ENCODE measurements around the gene S100Z. TPM values are rescaled to one million over a fixed set of nuclear protein-coding genes. Genes with fewer than 3 reads are reported as not detected.

The S100Z gene
- total and polyA plus RNA-seq, 2 donors (not counting 1 experiment from before 2014, with no cell fraction given) = 1.0 to 2.4 TPM

GRCh38 chr5:76831110-76831452, 18.7 kb upstream of the S100Z start:
- Histone ChIP-seq H3K36me3 (replicated peaks in 1 of 2; ENCODE audit: control extremely low read depth in 1 of 2, control insufficient read depth in 1 of 2, extremely low read depth in 1 of 2, insufficient read depth in 2 of 2, low read length in 1 of 2) (no peaks in the 10 kb centered on the region), H3K4me1 (ENCODE audit: control insufficient read depth in 2 of 2, insufficient read depth in 2 of 2, low read length in 2 of 2) (no peaks in the 10 kb centered on the region), H3K79me2 (ENCODE audit: control insufficient read depth, insufficient read depth, low read length) (no peaks in the 10 kb centered on the region), H3K27ac (ENCODE audit: low read length in 2 of 2) (no peak overlapping the region), H3K4me2 (replicated peaks; ENCODE audit: low read depth, low read length, poor library complexity, severe bottlenecking) (no peak overlapping the region), H3K9me3 (ENCODE audit: control extremely low read depth in 1 of 3, control insufficient read depth in 2 of 3, insufficient read depth in 1 of 3, low read length in 2 of 3) (no peaks in the 10 kb centered on the region), H3K27me3 (replicated peaks in 1 of 4; ENCODE audit: control extremely low read depth in 1 of 4, control insufficient read depth in 3 of 4, insufficient read depth in 4 of 4, low read length in 3 of 4) (no peaks in the 10 kb centered on the region), H4K20me1 (ENCODE audit: control insufficient read depth, insufficient read depth, low read length, poor library complexity, severe bottlenecking) (no peaks in the 10 kb centered on the region), H2AFZ (ENCODE audit: insufficient read depth, low read depth, low read length, poor library complexity, severe bottlenecking) (no peak overlapping the region), H3K4me3 (ENCODE audit: control extremely low read depth in 1 of 5, extremely low read depth in 1 of 5, insufficient read depth in 1 of 5, low read depth in 2 of 5, low read length in 4 of 5) (no peak overlapping the region), H3K9ac (ENCODE audit: low read length) (no peak overlapping the region)
- no peak for TF ChIP-seq EZH2 (IDR thresholded peaks at IDR 0.05; ENCODE audit: borderline replicate concordance, insufficient read depth, low read depth, low read length, poor library complexity, severe bottlenecking)
- TF ChIP-seq CTCF (IDR thresholded peaks at IDR 0.05) = no peak
- 33% methylated on average over 1 of the region's 2 CpGs for WGBS (ENCODE audit: insufficient coverage)
- H3K9me3 Mint-ChIP-seq (ENCODE audit: insufficient read depth) = no peaks in the 10 kb centered on the region
- H3K4me1 Mint-ChIP-seq = no peaks in the 10 kb centered on the region
- POLR2A ChIA-PET = no interaction called here
- DNase-seq (no peak), ATAC-seq (ENCODE audit: low read depth) (no peak)
- H3K4me3 Mint-ChIP-seq = no peak overlapping the region
- H3K27ac Mint-ChIP-seq = no peak overlapping the region
- CTCF ChIA-PET = no interaction called here
- no peaks in the 10 kb centered on the region for H3K27me3 Mint-ChIP-seq
- intact Hi-C loops (cut with micrococcal nuclease) = no loop called here

GRCh38 chr5:76836181-76836580, 13.6 kb upstream of the S100Z start:
- Histone ChIP-seq H3K27me3 (replicated peaks in 1 of 4; ENCODE audit: control extremely low read depth in 1 of 4, control insufficient read depth in 3 of 4, insufficient read depth in 4 of 4, low read length in 3 of 4) (no peaks in the 10 kb centered on the region), H3K36me3 (replicated peaks in 1 of 2; ENCODE audit: control extremely low read depth in 1 of 2, control insufficient read depth in 1 of 2, extremely low read depth in 1 of 2, insufficient read depth in 2 of 2, low read length in 1 of 2) (no peaks in the 10 kb centered on the region), H3K79me2 (ENCODE audit: control insufficient read depth, insufficient read depth, low read length) (no peaks in the 10 kb centered on the region), H3K27ac (ENCODE audit: low read length in 2 of 2) (no peak overlapping the region), H3K9ac (ENCODE audit: low read length) (no peak overlapping the region), H2AFZ (ENCODE audit: insufficient read depth, low read depth, low read length, poor library complexity, severe bottlenecking) (no peak overlapping the region), H3K9me3 (ENCODE audit: control extremely low read depth in 1 of 3, control insufficient read depth in 2 of 3, insufficient read depth in 1 of 3, low read length in 2 of 3) (no peaks in the 10 kb centered on the region), H3K4me1 (ENCODE audit: control insufficient read depth in 2 of 2, insufficient read depth in 2 of 2, low read length in 2 of 2) (no peaks in the 10 kb centered on the region), H3K4me2 (replicated peaks; ENCODE audit: low read depth, low read length, poor library complexity, severe bottlenecking) (no peak overlapping the region), H3K4me3 (ENCODE audit: control extremely low read depth in 1 of 5, extremely low read depth in 1 of 5, insufficient read depth in 1 of 5, low read depth in 2 of 5, low read length in 4 of 5) (no peak overlapping the region), H4K20me1 (ENCODE audit: control insufficient read depth, insufficient read depth, low read length, poor library complexity, severe bottlenecking) (no peaks in the 10 kb centered on the region)
- no peak overlapping the region for H3K4me3 Mint-ChIP-seq
- H3K27ac Mint-ChIP-seq = no peak overlapping the region
- no peaks in the 10 kb centered on the region for H3K9me3 Mint-ChIP-seq (ENCODE audit: insufficient read depth)
- POLR2A ChIA-PET = no interaction called here
- CTCF ChIA-PET = no interaction called here
- TF ChIP-seq CTCF (IDR thresholded peaks at IDR 0.05) = no peak
- TF ChIP-seq EZH2 (IDR thresholded peaks at IDR 0.05; ENCODE audit: borderline replicate concordance, insufficient read depth, low read depth, low read length, poor library complexity, severe bottlenecking) = no peak
- ATAC-seq (ENCODE audit: low read depth) (no peak), DNase-seq (no peak)
- WGBS (ENCODE audit: insufficient coverage) = no CpG with 5 or more reads among the region's 2 CpGs
- H3K27me3 Mint-ChIP-seq = peaks cover 6% of the 10 kb centered on the region
- no peaks in the 10 kb centered on the region for H3K4me1 Mint-ChIP-seq
- intact Hi-C loops (cut with micrococcal nuclease) = no loop called here
